ENCODE data around the gene TP53INP2.
"Not testable (repeated sequence)": the region's sequence is repeated elsewhere in the genome, so short reads cannot be mapped to it uniquely, and the experiment has no call there.

TP53INP2 gene

GRCh38 chr20:34704177-34705007, at the start of gene TP53INP2:
Gene TP53INP2, plus strand, starts transcription at chr20:34704344. Its CDS starts 4,396 bp downstream, at chr20:34708740.
- DNase-seq = peak; percentile 87

GRCh38 chr20:34658654-34659053, 45.5 kb upstream of the TP53INP2 start:
- not testable (repeated sequence) for DNase-seq

GRCh38 chr20:34661811-34662210, 42.3 kb upstream of the TP53INP2 start:
- not testable (repeated sequence) for DNase-seq

GRCh38 chr20:34663213-34663943, 40.8 kb upstream of the TP53INP2 start:
- DNase-seq = no peak

GRCh38 chr20:34664751-34665150, 39.4 kb upstream of the TP53INP2 start:
- DNase-seq = not testable (repeated sequence)

GRCh38 chr20:34669094-34669493, 35.0 kb upstream of the TP53INP2 start:
- no peak for DNase-seq

GRCh38 chr20:34673412-34673811, 30.7 kb upstream of the TP53INP2 start:
- DNase-seq = no peak

GRCh38 chr20:34675561-34675960, 28.6 kb upstream of the TP53INP2 start:
- DNase-seq = no peak

- DNase-seq = no peak
These were observed 28.0 kb upstream of the TP53INP2 start for GRCh38 chr20:34675993-34676641.

GRCh38 chr20:34676642-34677373, 27.3 kb upstream of the TP53INP2 start, which contains the start of gene PIGU:
Gene PIGU, minus strand, starts transcription at chr20:34677092. Its CDS starts 7 bp downstream, at chr20:34677085.
- peak; percentile 97 for DNase-seq

- DNase-seq = no peak
These were observed 23.5 kb upstream of the TP53INP2 start for GRCh38 chr20:34680586-34681175.

GRCh38 chr20:34683667-34684066, 20.5 kb upstream of the TP53INP2 start:
- no peak for DNase-seq

- no peak for DNase-seq
These were observed 14.7 kb upstream of the TP53INP2 start for GRCh38 chr20:34689486-34689885.

- DNase-seq = no peak
These were observed 12.3 kb upstream of the TP53INP2 start for GRCh38 chr20:34691838-34692237.

- no peak for DNase-seq
These were observed 10.7 kb upstream of the TP53INP2 start for GRCh38 chr20:34693414-34693813.

GRCh38 chr20:34701405-34702085, 2.6 kb upstream of the TP53INP2 start:
- DNase-seq = no peak

GRCh38 chr20:34703061-34703423, 1.1 kb upstream of the TP53INP2 start:
- no peak for DNase-seq

GRCh38 chr20:34703424-34704176, 544 bp upstream of the TP53INP2 start:
- DNase-seq = no peak

- no peak for DNase-seq
These were observed 858 bp downstream of the TP53INP2 start for GRCh38 chr20:34705008-34705396.

- peak; percentile 18 for DNase-seq
These were observed 1.5 kb downstream of the TP53INP2 start for GRCh38 chr20:34705397-34706301.
